Lower lobe of right lung (tissue), 2 donors: ENCODE measurements around the gene TMEM237. TPM values are rescaled to one million over a fixed set of nuclear protein-coding genes. Genes with fewer than 3 reads are reported as not detected.

ENCODE experiments used
- ATAC-seq, 2 donors: fragments of 200-7000 bp; cut with Tn5 transposase; one replicate each; pipeline ENCODE4 v1.9.1; 2020 to 2022; ENCODE audit warnings: mild to moderate bottlenecking in 2 of 2, moderate library complexity in 2 of 2
- DNase-seq: peaks from one replicate; pipeline ENCODE4 v3.0.0-alpha.2; 2020
- H3K27ac ChIP-seq: fragments of 200-600 bp; one replicate; pipeline ENCODE4 v1.8.0; 2022
- H3K27me3 ChIP-seq: fragments of 200-600 bp; one replicate; pipeline ENCODE4 v1.8.0; 2022; ENCODE audit warnings: low read depth
- H3K36me3 ChIP-seq: fragments of 200-600 bp; one replicate; pipeline ENCODE4 v1.8.0; 2022; ENCODE audit warnings: mild to moderate bottlenecking
- H3K4me1 ChIP-seq: fragments of 200-600 bp; one replicate; pipeline ENCODE4 v1.8.0; 2022
- H3K4me3 ChIP-seq: fragments of 200-600 bp; one replicate; pipeline ENCODE4 v1.8.0; 2022; ENCODE audit warnings: mild to moderate bottlenecking
- H3K9me3 ChIP-seq: fragments of 200-600 bp; one replicate; pipeline ENCODE4 v1.8.0; 2022
- intact Hi-C: fragments of 100-400 bp; cut with DNase I; formaldehyde crosslinking; loops from one replicate; pipeline ENCODE4 v1.11.0; 2022
- long read RNA-seq: library from polyadenylated mRNA; unstranded; transcript quantifications from one replicate; pipeline ENCODE4 v2.0.0, GENCODE V29; 2021
- total RNA-seq: library from RNA; stranded (reverse); fragmentation: NEBNext Ultra II Directional; extraction: Animal tissue kit (Norgen Biotek cat#: 25700); gene quantifications from one replicate; pipeline ENCODE4 v1.2.1, GENCODE V29; 2021
- TF ChIP-seq, protein P1 (sequence below): fragments of 200-600 bp; IDR thresholded peaks from one replicate; pipeline ENCODE4 v1.8.0; 2022; ENCODE audit warnings: antibody characterized with exemption, mild to moderate bottlenecking
- donor health status: DM: no; HTN: yes; CAD: no; lungs with severe emphysema.

TMEM237 gene, protein sequence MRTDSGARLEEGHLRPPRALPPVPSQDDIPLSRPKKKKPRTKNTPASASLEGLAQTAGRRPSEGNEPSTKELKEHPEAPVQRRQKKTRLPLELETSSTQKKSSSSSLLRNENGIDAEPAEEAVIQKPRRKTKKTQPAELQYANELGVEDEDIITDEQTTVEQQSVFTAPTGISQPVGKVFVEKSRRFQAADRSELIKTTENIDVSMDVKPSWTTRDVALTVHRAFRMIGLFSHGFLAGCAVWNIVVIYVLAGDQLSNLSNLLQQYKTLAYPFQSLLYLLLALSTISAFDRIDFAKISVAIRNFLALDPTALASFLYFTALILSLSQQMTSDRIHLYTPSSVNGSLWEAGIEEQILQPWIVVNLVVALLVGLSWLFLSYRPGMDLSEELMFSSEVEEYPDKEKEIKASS
- 13.9 TPM for total RNA-seq
- long read RNA-seq, partial matches to known transcripts: 4 of 13 reads
- long read RNA-seq, other reads (novel, unspliced or antisense): 7 of 13 reads

DNA sequence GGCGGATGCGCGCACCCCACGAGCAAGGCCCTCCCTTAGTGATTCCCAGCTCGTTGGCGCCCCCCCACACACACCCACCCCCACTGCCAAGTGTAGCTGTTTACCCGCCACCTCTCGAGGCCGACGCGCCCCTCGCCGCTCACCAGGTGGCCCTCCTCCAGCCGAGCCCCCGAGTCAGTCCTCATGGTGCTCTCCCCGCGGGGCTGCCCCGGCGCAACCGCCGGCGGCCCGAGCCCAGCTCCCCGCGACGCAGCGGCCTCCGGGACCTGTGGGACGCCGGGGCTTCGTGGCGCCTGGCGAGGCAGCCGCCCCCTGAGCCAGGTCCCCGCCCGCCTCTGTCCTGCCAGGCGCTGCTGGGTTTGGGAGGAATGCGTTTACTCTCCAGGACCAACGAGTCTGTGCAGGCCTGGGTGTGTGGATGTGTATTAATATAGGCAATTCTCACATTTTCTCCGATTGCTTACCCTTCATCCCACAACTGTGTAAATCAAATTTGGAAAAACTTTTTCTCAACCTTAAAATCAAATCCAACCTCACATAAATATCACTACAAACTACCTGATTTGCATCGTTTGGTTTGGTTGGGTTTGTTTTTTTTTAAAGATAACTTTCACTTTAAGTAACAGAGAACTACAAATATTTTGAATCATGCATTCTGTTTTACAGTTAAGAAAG, at the start of gene TMEM237:
Gene TMEM237, minus strand, starts transcription at position 288 of the 675 bp plus-strand sequence. Its CDS starts 103 bp downstream, at position 185.
- peak; percentile 68 for DNase-seq
- TF ChIP-seq, protein P1, sequence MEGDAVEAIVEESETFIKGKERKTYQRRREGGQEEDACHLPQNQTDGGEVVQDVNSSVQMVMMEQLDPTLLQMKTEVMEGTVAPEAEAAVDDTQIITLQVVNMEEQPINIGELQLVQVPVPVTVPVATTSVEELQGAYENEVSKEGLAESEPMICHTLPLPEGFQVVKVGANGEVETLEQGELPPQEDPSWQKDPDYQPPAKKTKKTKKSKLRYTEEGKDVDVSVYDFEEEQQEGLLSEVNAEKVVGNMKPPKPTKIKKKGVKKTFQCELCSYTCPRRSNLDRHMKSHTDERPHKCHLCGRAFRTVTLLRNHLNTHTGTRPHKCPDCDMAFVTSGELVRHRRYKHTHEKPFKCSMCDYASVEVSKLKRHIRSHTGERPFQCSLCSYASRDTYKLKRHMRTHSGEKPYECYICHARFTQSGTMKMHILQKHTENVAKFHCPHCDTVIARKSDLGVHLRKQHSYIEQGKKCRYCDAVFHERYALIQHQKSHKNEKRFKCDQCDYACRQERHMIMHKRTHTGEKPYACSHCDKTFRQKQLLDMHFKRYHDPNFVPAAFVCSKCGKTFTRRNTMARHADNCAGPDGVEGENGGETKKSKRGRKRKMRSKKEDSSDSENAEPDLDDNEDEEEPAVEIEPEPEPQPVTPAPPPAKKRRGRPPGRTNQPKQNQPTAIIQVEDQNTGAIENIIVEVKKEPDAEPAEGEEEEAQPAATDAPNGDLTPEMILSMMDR: peak; percentile 9

DNA sequence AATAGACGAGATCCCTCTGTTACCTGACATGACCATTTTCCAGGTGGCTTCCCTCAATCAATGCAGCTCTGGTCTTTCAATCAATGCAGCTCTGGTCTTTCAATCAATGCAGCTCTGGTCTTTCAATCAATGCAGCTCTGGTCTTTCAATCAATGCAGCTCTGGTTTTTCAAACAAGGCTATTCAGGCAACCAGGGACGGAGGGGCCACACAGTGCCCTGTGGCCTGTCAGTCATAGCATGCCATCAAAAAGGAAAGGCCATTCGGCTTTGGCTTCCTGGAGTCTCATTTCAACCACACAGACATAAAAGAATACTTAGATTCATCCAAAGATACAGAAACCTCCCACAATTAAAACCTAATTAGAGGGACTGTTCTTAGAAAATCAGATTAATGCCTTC, 41.9 kb upstream of the TMEM237 start:
- TF ChIP-seq, protein P1: no peak
- intact Hi-C loops: no loop called here
- ATAC-seq (no peak), DNase-seq (no peak)
- no peaks in the 10 kb centered on the region for H3K27me3 ChIP-seq
- no peaks in the 10 kb centered on the region for H3K4me1 ChIP-seq
- no peak overlapping the region for H3K27ac ChIP-seq
- H3K9me3 ChIP-seq: no peaks in the 10 kb centered on the region
- no peaks in the 10 kb centered on the region for H3K36me3 ChIP-seq
- no peak overlapping the region for H3K4me3 ChIP-seq

More for the DNA sequence above, at the start of gene TMEM237:
- Histone ChIP-seq H3K9me3 (no peaks in the 10 kb centered on the region), H3K4me3 (peak within 1 kb of the TSS; percentile 91), H3K27ac (peak within 1 kb of the TSS; percentile 94), H3K4me1 (peaks cover 17% of the 10 kb centered on the region), H3K27me3 (no peaks in the 10 kb centered on the region), H3K36me3 (no peaks in the 10 kb centered on the region)
- intact Hi-C loops: no loop called here
- peak; percentile 79 to 82 for ATAC-seq

DNA sequence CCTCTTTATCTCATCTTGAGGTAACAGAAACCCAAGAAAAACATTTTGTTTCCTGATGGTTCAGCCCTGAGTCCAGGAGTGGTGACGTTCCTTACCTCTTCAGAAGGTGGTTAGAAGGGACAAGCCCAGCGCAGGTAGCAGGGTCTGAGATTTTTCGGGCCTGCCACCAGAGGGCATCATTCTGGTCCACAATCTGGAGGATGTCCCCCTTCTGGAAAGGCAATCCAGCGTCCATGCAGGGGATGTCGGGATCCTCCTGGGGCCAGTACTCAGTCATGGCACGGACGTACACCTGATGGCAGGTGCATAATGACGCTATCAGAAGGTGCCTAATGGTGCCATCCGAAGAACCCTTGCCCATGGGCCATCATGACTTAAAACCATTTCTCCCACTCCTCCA, 37.4 kb upstream of the TMEM237 start:
- no peak for DNase-seq
- no peaks in the 10 kb centered on the region for H3K9me3 ChIP-seq
- intact Hi-C loops: no loop called here
- TF ChIP-seq, protein P1: peak; percentile 23
- no peaks in the 10 kb centered on the region for H3K4me1 ChIP-seq
- no peaks in the 10 kb centered on the region for H3K27me3 ChIP-seq
- no peak for ATAC-seq
- H3K36me3 ChIP-seq: no peaks in the 10 kb centered on the region
- H3K27ac ChIP-seq: no peak overlapping the region
- H3K4me3 ChIP-seq: no peak overlapping the region

DNA sequence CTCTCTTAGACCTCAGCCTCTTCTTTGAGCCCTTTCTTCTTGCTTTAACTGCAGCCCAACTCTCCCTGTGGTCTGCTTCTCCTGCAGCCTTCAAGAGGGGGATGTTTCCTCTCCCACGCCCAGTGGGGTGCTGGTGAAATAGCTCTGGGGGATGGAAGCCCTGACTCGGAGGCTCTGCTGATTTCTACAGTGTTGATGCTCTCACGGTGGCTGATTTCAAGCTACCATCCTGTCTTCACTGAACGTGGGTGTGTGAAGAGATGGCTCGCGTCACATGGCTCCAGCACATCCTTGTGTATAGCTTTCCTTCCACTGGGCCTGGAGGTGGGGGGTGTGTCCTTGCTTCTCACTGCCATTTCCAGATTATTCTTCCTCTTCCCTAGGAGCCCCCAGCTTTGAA, 35.1 kb upstream of the TMEM237 start:
- intact Hi-C loops: no loop called here
- no peak for DNase-seq
- Histone ChIP-seq H3K4me3 (no peak overlapping the region), H3K36me3 (no peaks in the 10 kb centered on the region), H3K4me1 (no peaks in the 10 kb centered on the region), H3K27ac (no peak overlapping the region), H3K27me3 (no peaks in the 10 kb centered on the region), H3K9me3 (no peaks in the 10 kb centered on the region)
- ATAC-seq: no peak
- TF ChIP-seq, protein P1: no peak

DNA sequence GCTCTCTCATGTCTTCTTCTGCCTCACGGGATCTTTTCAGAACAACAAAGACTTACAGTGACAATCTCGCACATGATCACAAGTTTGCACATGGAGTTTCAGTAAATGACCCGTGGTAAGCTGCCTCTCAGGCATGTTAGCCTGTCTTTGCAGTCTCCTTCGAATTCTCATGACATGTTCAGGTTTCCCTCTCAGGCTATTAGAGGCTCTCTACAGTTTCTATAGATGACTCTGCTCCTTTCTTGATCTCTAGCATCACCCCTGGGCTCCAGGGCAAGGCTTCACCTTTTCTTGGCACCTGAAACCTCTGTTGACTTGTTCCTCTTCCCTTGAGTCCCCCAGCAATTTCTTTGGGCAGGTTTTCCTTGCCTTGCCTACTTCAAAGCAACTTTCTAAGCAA, 32.2 kb upstream of the TMEM237 start:
- Histone ChIP-seq H3K36me3 (no peaks in the 10 kb centered on the region), H3K27me3 (no peaks in the 10 kb centered on the region), H3K4me3 (no peak overlapping the region), H3K4me1 (no peaks in the 10 kb centered on the region), H3K9me3 (no peaks in the 10 kb centered on the region), H3K27ac (no peak overlapping the region)
- intact Hi-C loops: no loop called here
- ATAC-seq (no peak), DNase-seq (no peak)
- TF ChIP-seq, protein P1: no peak
